Measurements from ENCODE around the gene VSIR.

VSIR gene

DNA sequence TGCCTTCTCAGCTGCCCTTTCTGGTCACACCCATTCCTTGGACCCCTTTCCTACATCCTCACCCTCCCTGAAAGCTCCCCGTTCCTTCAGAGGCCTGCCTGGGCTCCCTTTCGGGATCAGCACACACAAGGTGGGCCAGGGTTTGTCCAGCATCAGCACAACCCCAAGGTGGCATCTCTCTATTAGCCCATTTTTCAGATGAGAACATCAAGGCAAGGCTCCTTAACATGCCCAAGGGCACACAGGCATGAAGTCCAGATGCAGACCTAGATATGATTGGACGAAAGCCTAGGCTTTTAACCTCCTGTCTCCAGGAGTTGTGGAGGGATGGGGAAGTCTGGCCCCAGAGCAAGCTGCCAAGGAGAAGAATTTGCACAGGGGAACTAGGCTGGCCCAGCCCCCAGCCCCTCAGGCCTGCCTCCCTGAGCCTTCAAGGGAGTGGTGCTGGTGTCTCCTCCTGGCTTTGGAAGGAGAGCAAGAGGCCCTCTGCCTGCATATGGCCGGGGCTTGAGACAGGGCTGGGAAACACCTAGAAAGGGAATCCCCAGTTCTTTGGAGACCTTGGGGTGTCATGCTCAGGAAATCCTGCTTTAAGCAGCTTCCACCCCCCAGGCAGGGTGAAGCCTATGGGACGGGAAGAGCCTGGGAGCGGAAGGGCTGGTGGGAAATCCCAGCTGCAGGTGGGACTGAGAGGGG, 9.0 kb upstream of the VSIR start:
- DNase-seq (ENCODE audit: low read depth) = no peak

DNA sequence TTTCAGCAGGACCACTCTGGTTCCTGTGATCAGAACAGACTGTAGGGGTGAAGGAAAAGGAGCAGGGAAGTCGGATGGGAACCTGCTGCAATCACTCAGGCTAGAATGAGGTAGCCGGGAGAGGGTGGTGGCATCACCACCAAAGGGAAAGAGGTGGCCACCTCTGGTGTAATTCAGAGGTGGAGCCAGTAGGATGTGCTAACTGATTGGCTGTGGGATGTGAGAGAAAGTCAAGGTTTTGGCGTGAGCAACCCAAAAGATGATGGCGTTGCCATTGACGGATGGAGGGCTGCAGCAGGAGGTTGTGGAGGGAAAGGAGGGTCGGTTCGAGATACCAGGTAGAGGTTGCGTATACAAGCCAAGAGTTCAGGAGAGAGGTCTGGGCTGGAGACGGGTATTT, 7.4 kb upstream of the VSIR start:
- DNase-seq (ENCODE audit: low read depth) = no peak

DNA sequence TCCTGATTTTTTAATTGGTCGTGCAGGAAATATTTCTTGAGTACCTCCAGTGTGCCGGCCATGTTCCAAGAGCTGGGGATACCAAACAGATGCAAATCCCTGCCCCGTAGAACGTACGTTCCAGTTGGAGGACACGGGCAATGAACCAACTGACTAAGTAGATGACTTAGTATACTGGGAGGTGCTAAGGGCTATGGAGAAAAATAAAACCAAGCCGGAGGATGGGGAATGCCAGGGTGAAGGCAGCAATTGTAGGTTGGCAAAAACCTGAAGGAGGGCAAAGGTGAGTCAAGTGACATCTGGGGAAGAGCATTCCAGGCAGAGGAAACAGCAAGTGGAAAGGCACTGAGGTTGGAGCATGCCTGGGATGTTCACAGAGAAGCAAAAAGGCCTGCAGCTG, 6.8 kb upstream of the VSIR start:
- no peak for DNase-seq (ENCODE audit: low read depth)

DNA sequence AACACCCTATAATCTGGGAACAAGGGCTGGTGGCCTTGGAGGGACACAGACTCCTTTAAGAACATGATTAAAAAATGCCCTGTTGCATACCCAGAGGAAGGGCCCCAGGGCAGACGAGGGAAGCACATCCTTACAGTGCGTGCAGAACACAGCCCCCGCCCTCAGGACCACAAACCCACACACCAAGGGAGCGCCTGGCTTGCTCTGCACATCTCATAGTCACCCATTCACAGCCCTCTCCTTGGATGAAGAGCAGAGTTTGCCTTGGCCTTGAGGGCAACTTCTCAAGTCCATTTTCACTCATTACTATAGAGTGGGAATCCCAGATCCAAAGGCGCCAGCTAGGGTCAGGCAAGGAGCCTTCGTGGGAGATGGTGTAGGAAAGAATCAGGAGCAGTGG, 6.3 kb upstream of the VSIR start:
- no peak for DNase-seq (ENCODE audit: low read depth)

DNA sequence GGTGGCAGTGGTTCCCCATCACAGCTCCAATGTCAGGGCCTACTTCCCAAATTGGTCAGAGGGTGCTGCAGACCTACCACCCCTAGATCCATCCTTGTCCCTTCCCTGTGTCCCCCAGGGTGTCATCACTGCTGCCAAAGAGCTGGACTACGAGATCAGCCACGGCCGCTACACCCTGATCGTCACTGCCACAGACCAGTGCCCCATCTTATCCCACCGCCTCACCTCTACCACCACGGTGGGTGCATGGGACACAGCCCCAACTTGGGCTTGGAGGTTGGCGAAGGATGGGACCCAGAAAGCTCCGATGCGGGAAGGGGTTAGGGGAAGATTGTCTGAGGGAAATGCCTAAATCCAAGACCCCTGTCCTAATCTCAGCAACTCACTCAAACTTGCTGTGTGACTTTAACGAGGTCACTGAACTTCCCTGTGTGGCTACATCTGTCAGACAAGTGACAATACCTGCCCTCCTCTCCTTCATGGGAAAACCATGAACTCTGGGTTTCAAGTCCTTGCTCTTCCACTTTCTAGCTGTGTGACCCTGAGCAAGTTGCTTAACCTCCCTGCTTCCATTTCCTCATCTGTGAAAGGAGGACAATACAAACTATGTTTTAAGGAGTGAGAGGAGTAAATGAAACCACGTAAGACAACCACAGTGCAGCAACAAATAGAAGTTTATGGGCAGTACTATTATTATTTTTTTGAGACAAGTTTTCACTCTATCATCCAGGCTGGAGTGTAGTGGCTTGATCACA, 4.9 kb upstream of the VSIR start:
- DNase-seq (ENCODE audit: low read depth) = no peak

DNA sequence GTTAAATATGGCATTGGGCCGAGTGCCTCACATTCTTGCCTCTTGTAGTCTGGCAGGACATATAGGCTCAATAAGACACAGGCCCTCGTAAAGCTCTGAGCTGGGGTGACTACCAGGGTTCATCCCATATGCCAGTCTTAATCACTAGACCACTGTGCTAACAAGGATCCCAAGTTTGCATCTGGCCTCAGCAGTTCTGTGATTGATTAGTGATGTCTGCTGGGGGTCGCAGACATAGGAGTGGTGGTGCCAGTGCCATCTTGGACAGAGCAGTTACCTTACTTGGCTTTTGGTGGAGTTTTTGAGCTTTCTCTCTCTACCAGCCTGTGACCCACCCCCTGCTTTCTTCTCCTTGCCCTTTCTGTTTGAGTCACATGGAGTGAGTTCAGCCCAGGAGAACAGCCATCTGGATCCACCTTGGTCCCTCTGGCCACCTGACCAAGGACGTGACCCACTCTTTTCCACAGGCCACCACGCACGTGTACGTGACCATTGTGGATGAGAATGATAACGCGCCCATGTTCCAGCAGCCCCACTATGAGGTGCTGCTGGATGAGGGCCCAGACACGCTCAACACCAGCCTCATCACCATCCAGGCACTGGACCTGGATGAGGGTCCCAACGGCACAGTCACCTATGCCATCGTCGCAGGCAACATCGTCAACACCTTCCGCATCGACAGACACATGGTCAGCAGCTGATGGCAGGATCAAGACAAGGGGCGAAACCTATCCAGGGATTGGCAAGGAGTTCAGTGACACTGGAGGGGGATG, 4.1 kb upstream of the VSIR start:
- no peak for DNase-seq (ENCODE audit: low read depth)

DNA sequence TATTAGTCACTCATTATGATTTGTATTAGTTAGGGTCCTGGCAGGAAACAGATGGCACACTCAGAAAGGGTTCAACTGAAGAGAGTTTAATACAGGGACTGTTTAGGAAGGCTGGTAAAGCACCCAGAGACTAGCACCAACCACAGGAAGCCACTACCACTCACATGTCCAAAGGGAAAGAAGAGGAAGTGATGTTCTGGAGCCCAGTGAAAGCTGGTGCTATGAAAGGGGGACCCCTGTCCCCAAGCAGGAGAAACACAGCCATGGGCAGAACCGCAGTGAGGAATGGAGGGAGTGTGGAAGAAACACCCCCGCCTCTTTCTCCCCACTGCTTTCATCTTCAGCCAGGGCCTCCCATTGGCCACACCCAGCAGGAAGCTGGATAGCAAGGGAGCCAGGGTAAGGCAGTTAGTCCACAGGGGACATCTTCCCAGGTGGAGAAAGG, 3.2 kb upstream of the VSIR start:
- DNase-seq (ENCODE audit: low read depth) = no peak

DNA sequence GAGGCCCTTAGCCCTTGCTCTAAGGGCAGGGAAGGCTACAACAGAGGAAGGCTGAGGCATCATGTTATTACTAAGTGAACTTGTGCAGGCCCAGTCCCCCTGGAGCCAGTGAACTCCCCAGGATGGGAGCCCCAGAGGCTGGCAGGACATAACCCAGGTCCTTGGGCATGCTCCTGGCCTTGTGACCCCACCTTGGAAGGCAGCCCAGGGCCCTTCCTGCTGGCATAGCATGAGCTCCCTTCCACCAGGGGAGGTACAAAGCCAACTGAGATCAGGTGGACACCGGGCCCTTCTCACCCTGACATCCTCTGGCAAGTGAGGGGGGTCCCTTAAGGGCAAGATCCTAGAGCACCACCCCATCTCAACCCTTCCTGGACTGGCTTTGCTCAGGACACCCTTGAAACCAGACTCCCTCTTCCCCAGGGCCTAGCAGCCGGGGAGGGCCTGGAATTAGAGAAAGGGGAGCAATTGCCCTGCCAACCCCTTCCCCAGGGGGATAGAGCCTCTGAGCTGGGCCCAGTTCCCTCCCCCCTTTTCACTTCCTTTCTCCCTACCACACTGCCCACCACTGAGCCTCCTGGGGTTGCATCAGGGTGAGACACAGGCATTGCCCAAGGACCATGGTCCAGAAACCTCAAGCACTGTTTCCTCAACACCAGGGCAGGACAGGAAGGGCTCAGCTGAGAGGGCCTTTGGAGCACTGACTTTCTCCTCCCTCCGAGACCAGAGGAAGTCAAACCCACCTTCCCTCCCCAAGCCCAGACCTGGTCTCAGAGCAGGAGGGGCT, 1.8 kb upstream of the VSIR start:
- DNase-seq (ENCODE audit: low read depth) = no peak

DNA sequence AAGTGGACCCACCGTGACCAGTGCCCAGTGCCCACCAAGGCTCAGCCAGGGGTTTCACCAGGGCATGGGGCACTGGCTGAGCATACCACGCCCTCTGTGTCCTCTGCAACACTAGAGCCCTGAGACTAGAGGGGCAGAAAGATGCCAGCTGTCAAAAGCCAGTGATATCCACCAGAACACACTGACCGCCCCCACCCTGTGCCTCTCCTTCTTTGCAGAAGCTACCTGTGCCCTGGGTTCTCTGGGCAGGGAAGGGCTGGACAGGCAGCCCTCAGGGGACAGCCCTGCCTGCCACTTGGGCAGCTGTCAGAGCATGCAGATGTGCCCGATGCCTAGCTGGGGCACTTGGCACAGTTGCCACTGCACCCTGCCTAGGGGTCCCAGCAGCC, 494 bp downstream of the VSIR start:
- DNase-seq (ENCODE audit: low read depth) = no peak

DNA sequence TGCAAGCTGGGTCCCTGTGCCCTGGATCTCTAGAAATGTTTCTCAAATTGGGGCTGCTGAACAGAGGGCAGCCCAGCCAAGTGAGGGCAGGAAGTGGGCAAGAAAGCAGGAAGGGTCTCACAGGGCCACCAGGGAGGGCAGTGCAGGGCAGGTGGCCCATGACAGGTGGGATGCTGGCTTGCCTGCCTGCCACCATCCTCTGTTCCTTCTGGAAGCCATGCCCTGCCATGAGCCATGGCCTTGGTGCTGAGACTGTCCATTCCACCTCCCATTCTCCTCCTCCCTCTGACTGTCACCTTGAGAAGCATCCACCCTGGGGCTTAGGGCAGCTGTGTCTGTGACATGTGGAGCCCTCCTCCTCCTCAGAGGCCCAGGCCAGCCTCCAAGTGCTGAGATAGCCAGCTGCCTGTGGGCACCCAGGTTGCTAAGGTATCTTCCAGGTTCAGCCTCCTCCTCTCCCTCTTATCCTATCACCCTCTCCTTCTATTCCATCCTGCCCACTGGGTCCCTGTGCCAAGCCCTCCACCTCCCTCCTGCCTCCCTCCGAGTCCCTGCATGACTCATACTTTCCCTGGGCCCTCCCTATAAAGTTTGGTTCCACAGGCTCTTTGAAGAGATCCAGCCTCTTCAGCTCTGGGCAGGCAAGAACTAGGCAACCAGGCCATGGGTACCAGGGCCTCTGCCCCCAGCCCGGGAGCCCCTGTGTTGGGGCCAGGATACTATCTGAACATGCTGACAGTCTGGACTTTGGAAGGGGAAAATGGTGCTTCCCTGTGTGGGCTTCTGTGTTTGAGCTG, 1.3 kb downstream of the VSIR start:
- DNase-seq (ENCODE audit: low read depth) = peak; percentile 61

DNA sequence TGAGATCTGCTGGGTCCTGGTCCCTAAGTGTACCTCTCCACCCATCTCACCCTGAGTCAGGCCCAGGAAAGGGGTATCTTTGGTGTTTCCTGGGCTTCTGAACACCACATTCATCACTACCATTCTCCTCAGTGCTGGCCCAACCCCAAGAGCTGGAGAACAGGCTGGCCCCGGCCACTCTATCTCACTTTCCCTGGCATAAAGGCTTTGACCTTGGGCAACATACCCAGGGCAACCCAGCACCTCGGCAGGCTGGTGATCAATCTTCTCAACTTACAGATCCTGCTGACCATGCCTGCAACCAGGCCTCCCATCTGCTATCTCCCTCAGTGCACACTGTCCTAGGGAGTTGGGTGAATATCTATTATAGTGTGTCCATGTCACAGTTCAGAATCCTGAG, 2.1 kb downstream of the VSIR start:
- DNase-seq (ENCODE audit: low read depth) = no peak

DNA sequence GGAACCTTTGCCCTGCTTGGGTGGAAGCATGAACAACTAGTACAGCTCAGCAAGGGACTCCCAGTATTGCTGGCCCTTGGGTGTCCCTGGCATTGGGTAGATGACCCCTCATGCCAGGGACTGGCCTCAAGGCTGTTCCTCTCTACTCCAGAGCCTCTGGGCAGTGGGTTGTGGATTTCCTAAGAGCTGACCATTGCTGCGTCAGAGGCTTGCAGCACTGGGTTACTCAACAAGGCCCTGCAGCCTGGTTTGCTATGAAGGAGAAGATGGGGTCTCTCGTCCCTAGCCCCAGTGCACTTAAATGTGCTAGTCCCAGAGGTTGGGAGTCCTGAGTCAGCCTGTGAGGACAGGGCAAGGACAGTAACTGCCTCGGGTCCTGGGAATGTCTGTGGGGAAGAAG, 2.5 kb downstream of the VSIR start:
- DNase-seq (ENCODE audit: low read depth) = no peak

DNA sequence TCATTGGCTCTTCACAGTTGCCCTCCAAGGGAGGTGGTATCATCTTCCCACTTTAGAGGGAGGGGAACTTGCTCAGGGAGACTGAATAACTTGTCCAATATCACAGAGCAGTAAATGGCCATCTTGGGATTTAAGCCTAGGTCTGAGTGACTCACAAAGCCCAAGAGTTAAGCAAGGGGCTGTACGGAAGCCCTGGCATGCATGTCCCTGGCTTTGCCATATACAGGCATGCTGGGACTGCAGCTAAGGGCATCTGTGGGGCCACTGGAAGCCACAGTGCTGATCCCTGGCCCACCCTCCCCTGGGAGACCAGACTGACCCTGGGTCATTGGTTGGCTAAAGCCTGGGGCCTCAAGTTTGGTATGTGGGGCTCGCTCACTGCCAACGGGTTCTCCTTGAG, 3.1 kb downstream of the VSIR start:
- no peak for DNase-seq (ENCODE audit: low read depth)

DNA sequence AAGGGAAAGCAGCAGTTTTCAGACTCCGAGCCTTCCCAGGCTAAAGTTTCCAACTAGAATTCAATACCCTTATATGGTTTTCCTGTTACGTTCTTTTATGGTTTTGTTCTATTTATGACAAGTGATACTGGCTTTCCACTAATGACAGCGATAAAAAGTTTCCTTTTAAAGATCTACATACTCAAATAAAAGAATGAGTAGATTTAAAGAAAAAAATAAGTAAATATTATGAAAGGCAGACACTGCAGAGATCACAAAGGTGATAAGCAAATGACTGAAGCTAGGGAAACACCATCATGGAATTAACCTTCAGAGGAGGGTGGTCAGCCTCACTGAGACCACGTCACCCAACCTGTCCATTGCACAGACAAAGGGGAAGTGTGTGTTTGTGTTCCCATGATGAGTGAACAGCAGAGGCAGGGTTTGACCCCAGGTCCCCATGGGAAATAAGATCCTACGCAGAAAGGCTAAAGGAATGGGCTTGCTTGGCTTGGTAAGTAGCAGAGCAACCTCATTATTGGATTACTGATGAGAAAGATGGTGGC, 4.0 kb downstream of the VSIR start:
- no peak for DNase-seq (ENCODE audit: low read depth)

DNA sequence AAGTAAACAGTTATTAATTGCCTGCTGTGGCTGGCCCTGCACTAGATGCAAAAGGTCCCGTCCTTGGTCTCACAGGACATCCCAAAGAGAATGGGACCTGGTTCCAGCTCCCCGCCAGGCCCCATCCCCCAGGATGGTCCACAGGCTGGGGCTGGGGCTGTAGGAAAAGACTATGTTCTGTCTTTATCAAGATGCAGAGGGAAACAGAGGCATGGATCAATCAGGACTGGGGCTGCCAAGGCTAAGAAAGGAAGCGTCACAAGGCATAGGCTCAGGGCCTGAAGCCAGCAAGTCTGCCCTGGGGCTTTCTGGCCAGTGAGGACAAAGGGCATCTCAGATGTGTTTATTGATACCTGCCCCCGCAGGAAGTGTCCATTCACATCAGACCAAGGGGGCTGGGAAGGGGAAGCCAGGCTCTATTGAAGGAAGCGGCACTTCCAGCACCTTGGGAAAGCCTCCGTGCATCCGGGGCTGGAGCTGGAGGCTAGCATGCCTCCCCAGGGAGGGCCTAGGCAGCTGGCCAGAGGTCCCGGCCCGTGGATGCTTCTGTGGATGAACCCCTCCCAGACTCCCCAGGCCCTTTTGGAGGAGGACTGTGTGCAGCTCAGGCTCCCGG, 5.8 kb downstream of the VSIR start:
- DNase-seq (ENCODE audit: low read depth) = no peak

DNA sequence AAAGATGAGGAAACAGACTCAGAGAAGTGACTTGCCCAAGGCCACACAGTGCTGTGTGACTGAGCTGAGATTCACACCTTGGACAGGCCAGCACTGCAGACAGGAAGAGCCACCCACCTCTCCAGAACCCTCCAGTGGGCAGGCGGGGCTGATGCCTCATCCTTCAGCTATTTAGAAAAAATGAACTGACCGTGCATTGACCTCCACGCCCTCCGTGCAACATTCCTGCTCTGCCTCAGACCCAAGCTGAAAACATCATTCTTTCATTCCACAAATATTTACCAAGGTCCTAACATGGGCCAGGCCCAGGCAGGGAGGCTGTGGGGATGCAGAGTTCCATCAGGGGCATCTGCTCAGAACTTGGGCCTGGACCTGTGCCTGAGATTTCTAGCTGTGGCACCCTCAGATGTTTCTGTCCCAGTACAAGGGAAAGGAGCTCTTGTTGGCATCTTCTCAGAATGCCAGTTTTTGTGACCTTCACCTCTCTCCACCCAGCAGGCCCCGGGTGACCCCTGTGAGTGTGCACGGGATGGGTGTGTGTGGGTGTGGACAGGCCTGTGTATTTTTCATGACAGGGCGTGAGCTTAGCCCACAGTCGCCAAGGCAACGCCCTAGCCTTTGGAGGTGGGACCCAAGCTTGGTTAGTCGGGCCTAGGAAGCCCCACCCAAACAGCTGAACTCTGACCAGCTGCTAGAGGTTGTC, 6.5 kb downstream of the VSIR start:
- DNase-seq (ENCODE audit: low read depth) = peak; percentile 98

DNA sequence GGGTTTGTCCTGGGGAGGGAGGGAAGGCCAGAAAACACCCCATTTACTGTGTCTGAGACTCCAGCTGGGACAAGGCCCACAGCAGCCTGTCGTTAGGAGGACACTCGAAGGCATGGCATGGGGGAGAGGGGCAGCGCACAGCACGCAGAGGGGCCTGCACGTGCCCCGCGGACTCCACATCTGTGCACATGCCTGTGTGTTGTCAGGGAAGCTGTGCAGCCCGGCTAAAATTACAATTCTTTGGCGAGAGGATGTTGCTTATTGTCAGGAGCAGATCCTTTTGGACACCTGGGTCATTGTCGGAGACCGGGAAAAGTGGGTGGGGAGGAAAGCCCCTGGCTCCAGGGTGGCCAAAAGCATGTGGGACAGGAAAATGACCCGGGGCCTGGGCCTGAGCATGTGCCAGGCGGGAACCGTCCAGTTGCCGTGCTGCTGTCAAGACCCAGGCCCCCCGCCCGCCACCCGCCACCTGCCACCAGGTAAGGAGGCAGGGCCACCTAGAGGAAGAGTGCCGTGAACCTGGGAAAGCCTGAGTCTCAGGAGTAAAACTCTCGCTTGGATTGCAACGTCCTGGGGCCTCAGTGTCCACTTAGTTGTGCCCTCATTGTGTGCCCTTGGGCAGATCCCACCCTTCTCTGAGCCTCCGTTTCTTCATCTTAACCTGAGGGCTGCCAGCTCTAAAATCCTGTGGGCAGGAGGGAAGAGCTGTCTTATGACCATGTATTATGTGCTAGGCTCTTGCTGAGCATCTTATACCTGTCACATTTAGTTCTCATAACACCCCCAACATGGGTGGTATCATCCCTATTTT, 7.2 kb downstream of the VSIR start:
- DNase-seq (ENCODE audit: low read depth) = no peak

DNA sequence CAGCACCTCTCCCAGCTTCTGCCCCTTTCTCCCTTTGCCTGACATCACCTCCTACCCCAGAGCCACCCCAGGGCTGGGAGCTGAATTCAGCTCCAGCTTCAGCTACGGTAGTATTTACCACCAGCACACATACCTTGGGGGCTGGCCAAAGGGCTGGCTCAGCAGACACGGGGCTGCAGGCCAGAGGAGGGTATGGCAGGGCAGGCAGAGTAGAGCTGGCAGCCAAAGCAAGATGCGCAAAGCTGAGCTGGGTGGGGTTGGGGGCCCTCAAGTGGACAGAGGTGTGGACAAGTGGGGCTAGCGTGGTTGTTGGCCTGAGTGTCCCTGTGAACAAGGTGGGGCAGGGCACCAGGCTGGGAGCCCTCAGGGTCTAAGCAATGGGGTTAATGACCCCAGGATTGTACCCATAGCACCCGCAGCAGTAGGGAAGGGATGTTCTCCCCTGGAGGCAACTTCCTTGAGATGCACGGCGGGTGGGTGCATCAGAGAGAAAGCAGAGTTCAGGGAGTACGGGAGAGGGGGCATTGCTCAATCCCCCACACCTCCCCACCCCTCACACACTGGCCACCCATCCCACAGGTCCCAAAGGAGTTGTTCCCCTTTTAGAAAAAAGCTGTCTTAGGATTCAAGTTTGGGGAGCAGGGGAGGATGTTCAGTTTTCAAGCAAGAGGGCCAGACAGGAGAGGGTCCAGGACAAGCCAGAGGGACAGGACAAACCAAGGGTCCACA, 8.0 kb downstream of the VSIR start:
- no peak for DNase-seq (ENCODE audit: low read depth)
